GM18951 (cell line): ENCODE data around the gene KIF21A.

Experiments used
- POLR2A ChIP-seq: IDR thresholded peaks from 4 replicates; pipeline ENCODE4 v1.6.1; 2011; ENCODE audit warnings: mild to moderate bottlenecking; ENCODE audit not compliant: insufficient read length, insufficient read depth; ENCODE audit errors: extremely low read depth
- in situ Hi-C: fragments of 300-500 bp; cut with MboI; formaldehyde crosslinking; loops from one replicate; pipeline ENCODE4 v1.12.0; 2022; ENCODE audit warnings: low sequenced_read_pairs, mixed read lengths, inconsistent platforms; ENCODE audit not compliant: unreplicated experiment

KIF21A gene

GRCh38 chr12:39294715-39295114 is 148.2 kb downstream of the KIF21A start:
- in situ Hi-C loops: loop anchor here (25.0 kb wide), 1 partner anchor 957 kb away; no protein-coding TSS in a partner anchor
- no peak for TF ChIP-seq POLR2A

GRCh38 chr12:39292125-39292630 is 150.7 kb downstream of the KIF21A start:
- no peak for TF ChIP-seq POLR2A
- in situ Hi-C loops: loop anchor here (25.0 kb wide), 1 partner anchor 955 kb away; no protein-coding TSS in a partner anchor

- in situ Hi-C loops: loop anchor here (25.0 kb wide), 1 partner anchor 951 kb away; no protein-coding TSS in a partner anchor
- TF ChIP-seq POLR2A: no peak
Observed at GRCh38 chr12:39287817-39288216, 155.1 kb downstream of the KIF21A start.

GRCh38 chr12:39287409-39287808 is 155.5 kb downstream of the KIF21A start:
- in situ Hi-C loops: loop anchor here (25.0 kb wide), 1 partner anchor 950 kb away; no protein-coding TSS in a partner anchor
- no peak for TF ChIP-seq POLR2A

- in situ Hi-C loops: loop anchor here (25.0 kb wide), 1 partner anchor 941 kb away; no protein-coding TSS in a partner anchor
- no peak for TF ChIP-seq POLR2A
Observed at GRCh38 chr12:39278426-39278825, 164.5 kb downstream of the KIF21A start.

- no peak for TF ChIP-seq POLR2A
- in situ Hi-C loops: loop anchor here (25.0 kb wide), 1 partner anchor 940 kb away; no protein-coding TSS in a partner anchor
Observed at GRCh38 chr12:39277416-39277815, 165.5 kb downstream of the KIF21A start.

- in situ Hi-C loops: loop anchor here (25.0 kb wide), 1 partner anchor 939 kb away; no protein-coding TSS in a partner anchor
- TF ChIP-seq POLR2A: no peak
Observed at GRCh38 chr12:39275846-39276245, 167.1 kb downstream of the KIF21A start.

GRCh38 chr12:39272871-39273655 is 169.9 kb downstream of the KIF21A start:
- TF ChIP-seq POLR2A: no peak
- in situ Hi-C loops: loop anchor here (25.0 kb wide), 1 partner anchor 1136 kb away; no protein-coding TSS in a partner anchor

- in situ Hi-C loops: loop anchor here (25.0 kb wide), 1 partner anchor 1132 kb away; no protein-coding TSS in a partner anchor
- no peak for TF ChIP-seq POLR2A
Observed at GRCh38 chr12:39269492-39269891, 173.4 kb downstream of the KIF21A start.

GRCh38 chr12:39267886-39268285 is 175.0 kb downstream of the KIF21A start:
- no peak for TF ChIP-seq POLR2A
- in situ Hi-C loops: loop anchor here (25.0 kb wide), 1 partner anchor 1131 kb away; no protein-coding TSS in a partner anchor

GRCh38 chr12:39252628-39253027 is 190.3 kb downstream of the KIF21A start:
- in situ Hi-C loops: loop anchor here (25.0 kb wide), 1 partner anchor 1115 kb away; no protein-coding TSS in a partner anchor
- no peak for TF ChIP-seq POLR2A
